GM21515 (cell line): ENCODE data around the gene GRAP2.
A peak's percentile ranks its signal among the peaks of the same experiment; 100 is the strongest.

Experiments used
- ATAC-seq: cut with Tn5 transposase; IDR thresholded peaks from one replicate; pipeline ENCODE4 v1.9.1; 2021; ENCODE audit not compliant: unreplicated experiment

GRAP2 gene

DNA sequence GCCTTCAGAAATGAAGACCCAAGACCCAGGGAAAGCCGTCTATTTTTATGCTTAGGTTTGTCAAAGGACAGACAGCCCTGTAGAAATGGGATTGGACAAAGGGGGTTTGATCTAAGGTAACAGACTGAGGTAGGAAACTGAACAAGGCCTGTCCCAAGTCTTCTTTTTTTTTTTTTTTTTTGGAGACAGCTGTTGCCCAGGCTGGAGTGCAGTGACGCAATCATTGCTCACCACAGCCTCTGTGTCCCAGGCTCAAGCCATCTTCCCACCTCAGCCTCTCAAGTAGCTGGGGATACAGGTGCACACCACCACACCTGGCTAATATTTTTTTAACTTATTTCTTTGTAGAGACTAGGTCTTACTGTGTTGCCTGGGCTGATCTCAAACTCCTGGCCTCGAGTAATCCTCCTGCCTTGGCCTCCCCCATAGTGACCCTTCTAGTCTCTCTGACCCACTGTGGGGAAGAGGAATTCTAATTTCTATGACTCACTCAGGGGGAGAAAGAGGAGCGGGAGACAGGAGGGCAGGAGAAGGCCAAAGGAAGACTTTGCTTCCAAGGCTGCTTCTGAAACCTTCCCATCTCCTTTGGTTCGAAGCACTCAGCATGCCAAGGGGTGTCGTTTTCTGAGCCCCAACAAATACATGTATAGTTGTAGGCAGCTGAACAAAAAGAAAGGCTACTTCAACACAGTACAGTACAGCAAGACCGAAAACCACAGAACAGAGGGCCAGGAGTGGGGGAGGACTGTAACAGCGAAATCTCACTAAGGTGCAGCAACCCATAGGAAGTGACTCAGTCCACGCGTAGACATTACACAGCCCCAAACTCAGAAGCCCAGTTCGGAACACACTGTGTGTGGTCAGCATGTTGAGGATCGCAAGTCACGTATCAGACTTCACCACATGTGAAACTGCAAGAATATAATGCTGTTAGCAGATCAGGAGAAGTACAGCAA is 60.2 kb downstream of the GRAP2 start:
- peak; percentile 78 for ATAC-seq

DNA sequence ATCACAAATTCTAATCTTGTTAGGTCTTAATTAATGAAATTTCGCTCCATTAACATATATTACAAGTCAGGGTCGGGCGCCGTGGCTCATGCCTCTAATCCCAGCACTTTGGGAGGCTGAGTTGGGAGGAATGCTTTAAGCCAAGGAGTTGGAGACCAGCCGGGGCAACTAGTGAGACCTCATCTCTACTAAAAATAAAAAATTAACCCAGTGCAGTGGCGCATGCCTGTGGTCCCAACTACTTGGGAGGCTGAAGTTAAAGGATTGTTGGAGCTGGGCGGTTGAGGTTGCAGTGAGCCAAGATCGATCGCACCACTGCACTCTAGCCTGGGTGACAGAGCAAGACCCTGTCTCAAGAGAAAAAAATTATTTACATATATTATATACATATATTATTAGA is 61.2 kb downstream of the GRAP2 start:
- no peak for ATAC-seq

DNA sequence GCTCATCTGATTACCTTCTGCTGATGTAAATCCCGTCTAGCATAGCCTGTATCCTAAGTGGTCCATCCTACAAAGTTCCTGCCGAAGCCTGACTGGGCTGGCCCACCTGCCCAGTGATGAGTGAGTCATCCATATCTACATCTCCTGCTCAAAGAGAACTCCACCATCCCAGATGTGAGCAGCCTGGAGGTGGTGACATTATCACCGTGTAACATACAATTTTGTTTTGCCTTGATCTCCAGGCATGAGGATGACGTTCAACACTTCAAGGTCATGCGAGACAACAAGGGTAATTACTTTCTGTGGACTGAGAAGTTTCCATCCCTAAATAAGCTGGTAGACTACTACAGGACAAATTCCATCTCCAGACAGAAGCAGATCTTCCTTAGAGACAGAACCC is 64.9 kb downstream of the GRAP2 start:
- no peak for ATAC-seq

DNA sequence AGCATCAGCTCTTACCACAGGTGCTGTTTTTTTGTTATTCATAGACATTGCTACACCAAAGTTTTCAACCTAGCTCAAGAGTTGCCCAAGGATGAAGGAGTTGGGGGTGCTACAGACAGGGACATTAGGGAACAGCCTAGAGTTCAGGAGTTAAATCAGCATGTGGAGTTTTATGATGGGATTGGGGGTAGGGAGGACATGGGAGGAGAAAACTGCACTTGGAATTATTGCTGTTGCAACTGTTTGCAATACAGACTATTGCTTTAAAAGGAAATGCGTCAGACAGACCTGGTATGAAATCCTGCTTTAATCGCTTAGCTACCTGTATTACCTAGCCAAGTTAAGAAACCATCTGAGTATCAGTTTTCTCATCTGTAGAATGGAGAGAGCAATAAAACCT is 65.6 kb downstream of the GRAP2 start:
- ATAC-seq = no peak

DNA sequence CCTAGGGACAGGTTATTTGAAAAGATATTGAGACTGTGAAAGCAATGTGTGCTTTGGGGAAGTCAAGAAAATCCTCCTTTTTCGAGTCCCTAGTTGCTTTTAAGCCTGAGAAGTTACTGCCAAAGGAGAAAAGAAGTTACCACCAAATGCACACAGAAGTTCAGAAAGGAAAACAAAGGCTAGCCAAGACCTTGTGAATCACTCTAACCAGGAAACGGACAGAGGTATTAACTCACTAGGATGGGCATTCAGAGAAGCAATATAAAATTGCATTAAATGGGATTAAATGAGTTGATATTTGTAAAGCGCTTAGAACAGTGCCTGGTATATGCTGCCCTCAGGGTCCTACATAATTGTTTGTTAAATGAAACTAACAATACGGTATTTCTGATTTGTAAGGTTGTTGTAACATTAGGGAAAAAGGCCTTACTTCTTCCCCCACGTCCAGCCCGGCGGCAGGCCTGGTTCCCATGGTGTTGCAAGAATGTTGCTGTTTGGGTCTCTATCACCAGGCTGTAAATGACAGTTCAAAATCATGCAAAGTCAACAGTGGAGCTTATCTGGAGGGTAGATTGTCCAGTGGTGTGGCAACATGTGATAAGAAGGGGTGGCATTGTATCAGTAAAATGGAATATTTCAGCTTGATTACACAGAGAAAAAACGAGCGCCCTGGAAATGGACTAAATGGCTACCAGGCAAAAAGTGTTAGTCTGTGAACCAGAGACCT is 66.4 kb downstream of the GRAP2 start:
- ATAC-seq = no peak

DNA sequence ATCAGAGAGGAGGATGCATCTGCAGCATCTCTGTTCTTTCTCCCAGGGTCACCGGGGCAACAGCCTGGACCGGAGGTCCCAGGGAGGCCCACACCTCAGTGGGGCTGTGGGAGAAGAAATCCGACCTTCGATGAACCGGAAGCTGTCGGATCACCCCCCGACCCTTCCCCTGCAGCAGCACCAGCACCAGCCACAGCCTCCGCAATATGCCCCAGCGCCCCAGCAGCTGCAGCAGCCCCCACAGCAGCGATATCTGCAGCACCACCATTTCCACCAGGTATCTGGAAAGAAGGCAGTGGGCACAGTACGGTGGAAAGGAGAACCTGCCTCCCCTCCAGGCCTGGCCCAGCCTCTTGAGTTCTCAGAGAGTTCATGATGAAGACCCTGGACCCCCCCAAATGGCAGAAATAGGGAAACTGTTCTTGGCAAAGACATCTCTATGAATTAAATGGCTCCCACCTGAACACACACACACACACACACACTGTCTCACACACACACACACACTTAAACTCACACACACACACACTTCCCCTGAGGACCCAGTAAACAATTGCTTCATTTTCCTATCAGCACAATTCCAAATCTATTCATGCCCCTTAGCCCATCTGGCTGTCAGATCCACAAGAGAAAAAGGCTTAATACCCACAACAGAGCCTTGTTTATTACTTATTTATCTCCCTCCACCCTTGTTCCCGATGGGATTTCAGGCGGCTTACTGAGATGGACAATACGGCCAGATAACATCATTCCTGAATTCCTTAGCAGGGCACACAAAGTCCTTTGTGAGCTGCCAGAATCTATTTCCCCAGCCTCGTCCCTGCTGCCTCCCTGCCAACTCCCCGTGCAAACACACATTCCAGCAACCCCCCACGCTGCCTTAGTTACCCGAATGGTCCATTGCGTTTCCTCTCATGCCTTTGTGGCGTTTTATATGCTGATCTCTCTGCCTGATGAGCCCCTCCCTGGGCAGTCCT is 67.4 kb downstream of the GRAP2 start:
- no peak for ATAC-seq

DNA sequence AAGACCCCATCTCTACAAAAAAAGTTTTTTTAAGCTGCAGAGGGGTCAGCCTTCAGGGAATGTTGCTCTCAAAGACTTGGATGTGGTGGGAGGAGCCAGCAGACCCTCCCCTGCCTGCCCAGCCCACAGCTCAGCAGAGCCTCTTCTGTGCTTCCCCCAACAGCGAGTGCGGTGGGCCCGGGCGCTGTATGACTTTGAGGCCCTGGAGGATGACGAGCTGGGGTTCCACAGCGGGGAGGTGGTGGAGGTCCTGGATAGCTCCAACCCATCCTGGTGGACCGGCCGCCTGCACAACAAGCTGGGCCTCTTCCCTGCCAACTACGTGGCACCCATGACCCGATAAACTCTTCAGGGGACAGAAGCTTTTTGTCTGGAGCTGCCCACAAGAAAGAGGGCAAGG is 69.9 kb downstream of the GRAP2 start:
- ATAC-seq = no peak

DNA sequence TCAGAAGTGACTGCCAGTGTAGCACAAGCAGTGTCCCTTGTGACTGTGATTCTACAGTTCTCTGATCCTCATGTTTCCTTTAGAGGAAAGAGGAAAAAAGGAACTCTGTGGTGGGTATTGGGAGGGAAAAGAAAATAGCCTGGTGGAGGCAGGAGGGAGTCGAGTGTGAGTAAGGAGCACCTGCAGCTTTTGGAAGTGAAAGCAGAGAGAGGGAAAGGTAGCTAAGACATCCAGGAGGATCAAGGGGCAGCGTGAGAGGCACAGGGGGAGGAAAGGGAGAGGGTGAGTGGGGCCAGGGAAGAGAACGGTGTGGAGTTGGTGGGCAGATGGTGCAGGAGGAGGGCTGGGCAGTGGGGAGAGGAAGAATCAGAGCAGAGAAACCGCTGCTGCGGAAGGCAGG is 71.8 kb downstream of the GRAP2 start:
- no peak for ATAC-seq

DNA sequence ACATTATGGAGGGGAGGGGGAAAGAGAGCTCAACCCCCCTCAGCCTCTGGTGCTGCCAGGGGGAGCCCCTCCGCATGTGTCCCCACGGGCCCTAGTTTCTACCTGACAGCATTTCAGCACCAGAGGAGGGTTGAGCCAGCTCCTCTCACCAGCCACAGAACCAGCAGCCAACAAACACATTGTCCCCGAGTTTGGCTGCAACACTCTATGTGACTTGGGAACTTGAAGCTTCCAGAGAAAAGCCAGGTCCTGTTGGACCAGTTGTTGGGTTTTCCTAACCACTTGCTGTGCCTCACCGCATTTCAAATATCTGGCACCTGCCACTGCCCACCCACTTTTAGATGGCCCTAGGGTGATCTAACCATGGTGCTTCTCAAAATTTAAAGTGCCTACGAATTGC is 72.8 kb downstream of the GRAP2 start:
- no peak for ATAC-seq

DNA sequence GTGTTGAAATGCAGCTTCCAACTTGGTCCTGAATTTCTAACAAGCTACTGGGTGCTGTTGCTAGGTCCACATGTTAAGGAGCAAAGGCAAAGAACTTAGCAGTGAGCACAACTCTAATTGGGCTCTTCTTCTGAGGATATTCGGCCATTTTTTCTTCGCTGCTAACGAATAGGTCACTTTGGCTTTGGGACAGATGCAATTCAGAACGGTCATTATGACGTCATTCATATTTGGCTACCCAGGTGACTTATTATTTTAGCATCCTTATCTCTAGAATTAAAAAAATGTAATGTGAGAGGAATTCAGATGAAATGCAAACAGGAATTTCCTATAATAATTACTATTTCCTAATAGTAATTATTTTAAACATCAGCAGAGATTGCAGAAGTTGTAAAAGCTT is 73.2 kb downstream of the GRAP2 start:
- no peak for ATAC-seq

DNA sequence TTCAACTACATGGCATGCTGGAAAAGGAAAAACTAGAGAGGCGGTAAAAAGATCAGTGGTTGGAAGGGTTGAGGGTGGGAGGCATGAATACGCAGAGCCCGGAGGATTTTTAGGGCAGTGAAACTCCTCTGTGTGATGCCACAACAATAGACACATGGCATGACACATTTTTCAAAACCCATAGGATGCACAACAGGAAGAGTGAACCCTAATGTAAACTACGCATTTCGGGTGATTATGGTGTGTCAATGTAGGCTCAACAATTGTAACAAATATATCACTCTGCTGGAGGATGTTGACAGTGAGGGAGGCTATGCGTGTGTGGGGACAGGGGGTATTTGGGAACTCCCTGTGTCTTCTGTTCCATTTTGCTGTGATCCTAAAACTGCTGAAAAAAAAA is 78.2 kb downstream of the GRAP2 start:
- no peak for ATAC-seq

DNA sequence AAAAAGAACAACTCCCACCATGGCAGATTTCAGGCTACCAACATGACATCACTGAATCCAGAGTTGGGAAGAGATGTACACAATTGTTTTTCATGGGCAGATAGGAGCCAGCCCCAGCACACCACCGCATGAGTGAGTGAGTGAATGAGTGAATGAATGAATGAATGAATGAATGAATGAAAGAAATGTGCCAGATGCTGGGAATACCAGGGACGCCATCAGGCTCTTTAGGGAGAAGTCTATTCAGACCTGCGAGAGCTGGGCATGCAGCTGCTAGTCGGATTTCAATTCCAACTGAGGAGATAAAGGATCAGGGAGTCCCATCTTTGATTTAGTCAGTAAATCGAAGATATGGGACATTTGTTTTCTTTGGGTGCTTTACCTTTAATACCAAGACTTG is 78.6 kb downstream of the GRAP2 start:
- no peak for ATAC-seq

DNA sequence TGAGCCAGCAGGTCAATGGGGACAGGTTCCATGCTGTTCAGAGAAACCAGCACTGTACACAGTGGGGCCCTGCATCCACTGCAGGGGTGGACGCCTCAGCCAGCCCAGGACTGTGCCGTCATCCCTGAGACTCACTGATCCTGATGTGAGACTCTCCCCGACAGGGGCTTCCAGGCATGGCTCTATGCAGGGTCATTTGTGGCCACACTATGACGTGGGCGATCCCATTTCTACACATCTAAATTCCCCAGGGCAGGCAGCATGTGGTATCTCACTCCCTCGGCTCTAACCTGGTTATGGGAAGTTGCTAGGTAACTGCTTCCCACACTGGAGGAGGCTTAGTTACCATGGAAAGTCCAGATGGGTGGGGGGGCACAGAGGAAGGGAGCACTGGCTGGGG is 79.7 kb downstream of the GRAP2 start:
- ATAC-seq = no peak

DNA sequence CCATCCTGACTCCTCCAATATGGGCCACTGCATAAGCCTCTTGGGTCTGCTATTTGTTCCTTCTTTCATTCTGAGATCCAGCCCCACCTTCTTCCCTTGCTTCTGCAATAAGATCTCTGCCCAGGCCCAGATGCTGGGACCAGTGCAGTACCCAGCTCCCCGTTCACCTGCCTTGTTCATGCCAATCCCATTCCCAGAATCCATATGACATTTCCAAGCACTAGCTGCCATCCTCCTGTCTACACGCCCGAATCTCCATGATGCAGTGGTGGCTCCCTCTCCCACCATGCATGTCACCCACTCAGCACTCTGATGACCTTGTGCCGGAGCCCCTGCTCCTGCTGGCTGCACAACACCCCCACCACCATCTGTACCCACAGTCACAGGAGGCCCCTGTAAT is 82.5 kb downstream of the GRAP2 start:
- no peak for ATAC-seq

DNA sequence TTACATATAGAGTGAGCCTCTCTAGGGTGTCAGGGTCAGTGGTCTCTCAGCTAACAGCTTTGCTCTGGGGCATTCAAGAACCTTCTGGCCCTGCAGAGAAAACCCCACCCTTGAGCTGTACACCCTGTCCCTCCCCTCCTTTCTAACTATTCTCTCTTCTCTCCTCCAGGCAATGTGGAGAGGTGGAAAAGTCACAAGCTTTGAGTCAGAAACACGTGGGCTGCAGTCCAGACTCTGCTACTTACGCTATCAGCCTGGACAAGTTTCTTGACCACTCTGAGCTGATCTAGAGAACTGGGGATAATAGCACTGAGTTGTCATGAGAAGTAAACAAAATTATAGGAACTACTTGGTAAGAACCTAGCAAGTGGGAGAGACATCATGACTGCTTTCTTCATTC is 83.1 kb downstream of the GRAP2 start:
- no peak for ATAC-seq

DNA sequence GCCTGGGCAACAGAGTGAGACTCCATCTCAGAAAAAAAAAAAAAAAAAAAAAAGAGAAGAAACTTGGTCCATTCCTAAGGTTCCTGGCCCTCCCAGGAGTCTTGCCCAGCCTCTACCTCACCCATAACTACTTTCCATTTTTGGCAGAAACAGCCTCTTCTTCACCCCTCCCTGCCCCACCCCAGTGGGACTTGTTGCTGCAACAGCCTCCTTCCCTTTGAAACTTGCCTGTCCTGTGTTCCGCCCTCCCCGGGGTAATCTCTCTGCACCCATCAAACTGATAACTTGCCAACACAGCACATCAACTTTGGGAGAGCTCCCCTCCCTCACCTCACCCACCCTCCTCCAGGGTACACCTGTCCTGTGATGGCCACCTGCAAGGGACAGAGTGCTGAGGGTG is 83.9 kb downstream of the GRAP2 start:
- ATAC-seq = no peak

DNA sequence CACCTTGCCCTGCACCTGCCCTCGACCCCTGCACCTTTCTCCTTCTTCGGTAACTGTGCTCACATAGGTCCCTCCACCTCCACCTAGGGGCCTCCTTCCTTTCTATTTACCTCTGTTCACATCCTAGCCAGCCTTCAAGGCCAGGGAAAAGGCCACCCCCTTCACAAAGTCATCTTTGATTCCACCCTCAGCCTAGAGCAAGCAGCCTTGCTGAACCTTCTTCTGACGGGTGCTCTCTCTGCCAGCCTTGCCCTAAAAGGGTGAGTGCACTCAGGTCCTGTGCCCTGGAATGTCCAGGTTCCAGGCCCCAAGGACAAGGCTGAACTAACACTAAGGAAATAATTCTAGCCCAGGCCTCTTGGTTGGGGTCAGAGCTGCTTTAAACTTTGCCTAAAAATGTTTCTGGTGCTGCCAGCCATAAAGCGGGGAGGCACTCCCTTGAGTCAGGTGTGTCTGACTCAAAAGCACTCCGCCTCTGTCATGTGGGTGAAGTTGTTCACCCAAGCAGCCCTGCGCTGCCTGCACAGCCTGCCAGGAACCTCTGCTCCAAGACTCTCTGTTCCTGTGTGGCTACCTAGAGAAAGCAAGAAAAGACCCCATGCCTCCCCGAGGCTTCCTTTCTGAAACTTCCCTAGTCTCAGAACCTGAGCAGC is 84.6 kb downstream of the GRAP2 start:
- ATAC-seq = no peak

DNA sequence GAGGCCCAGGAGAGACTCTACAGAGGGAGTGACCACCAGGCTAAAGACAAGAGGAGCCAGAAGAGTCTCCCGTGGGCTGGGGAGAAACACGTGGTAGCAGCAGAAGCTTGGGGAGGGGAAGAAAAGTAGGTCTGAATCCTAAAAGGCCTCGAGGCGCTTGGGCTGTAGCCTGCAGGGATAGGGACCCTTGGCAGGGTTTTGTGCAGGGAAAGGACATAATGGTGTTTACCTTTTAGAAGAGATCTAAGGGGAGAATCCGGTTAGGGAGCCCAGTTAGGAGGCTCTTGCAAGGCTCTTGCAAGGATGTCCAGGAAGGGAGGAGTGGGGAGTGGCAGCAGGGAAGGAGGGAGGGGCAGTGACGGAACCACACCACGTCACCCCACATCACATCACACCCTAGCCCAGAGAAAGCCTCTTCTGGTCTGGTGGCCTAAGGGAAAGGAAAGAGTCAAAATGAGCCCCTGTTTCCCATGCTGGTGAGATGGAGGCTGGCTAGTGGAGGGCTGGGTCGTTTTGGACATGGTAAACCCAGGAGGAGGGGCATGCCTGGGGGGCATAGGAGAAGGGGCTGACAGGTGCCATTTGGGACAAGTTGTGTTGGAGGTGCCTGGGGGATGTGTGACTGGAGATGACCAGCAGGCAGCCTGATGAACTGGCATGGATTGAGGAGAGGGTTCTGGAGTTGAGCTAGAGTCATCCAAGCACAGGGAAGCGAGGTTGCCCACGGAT is 87.7 kb downstream of the GRAP2 start:
- ATAC-seq = no peak

DNA sequence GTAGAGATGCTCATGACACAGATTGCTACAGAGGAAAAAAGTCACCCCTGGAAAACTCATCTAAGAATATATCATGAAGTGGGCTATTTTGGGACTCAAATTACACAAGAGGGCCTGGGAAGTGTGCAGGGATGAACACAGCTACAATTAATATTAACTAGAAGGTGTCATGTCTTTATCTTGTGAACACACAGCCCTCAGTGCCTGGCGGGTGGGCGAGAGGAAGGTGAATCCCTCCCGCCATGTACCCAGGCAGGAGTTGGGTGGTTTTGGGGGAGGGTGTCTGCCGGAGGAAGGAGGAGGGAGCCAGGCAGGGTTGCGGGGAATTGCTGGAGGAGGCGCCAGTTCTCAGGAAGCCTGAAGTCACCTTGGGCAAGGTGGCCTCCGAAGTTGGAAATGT is 88.7 kb downstream of the GRAP2 start:
- no peak for ATAC-seq

DNA sequence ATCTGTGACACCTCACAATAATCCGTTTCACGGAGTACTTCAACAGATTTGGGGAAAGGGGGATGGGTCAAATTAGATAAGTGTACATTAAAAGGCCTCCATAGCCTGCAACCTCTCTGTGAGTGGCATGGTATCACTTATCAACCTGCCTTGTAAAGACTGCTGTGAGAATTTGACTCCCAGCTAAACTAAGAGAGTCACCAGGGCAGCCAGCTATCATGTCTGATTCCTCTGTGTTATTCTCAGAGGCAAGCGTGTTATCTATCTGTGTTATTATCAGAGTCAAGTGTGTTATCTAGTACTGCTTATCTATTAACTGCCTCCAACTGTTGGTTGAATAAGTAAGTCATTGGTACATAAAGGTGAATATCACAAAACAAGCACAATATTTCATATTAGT is 89.8 kb downstream of the GRAP2 start:
- no peak for ATAC-seq
